H1 (cell line): ENCODE results near the gene GNG7. TPM values are rescaled to one million over a fixed set of nuclear protein-coding genes. Genes with fewer than 3 reads are reported as not detected.

Experiments used
- ATF2 ChIP-seq: IDR thresholded peaks from 2 replicates; pipeline ENCODE4 v1.6.1; 2012; ENCODE audit warnings: low read length, inconsistent platforms
- CBX5 ChIP-seq: fragments of 300-800, 300-1000 bp; sonication (generic); IDR thresholded peaks from 2 replicates; pipeline ENCODE4 v1.7.1; 2016; ENCODE audit warnings: antibody characterized with exemption, low read length, low read depth
- CEBPB ChIP-seq: IDR thresholded peaks from 2 replicates; pipeline ENCODE4 v1.6.1; 2012; ENCODE audit warnings: low read depth, low read length
- CHD1 ChIP-seq: IDR thresholded peaks from 2 replicates; pipeline ENCODE4 v1.6.1; 2012; ENCODE audit warnings: low read depth, low read length, improper control_type of control experiment
- E2F6 ChIP-seq: IDR thresholded peaks from 2 replicates; pipeline ENCODE4 v1.6.1; 2012; ENCODE audit warnings: inconsistent platforms
- FOSL1 ChIP-seq: IDR thresholded peaks from 2 replicates; pipeline ENCODE4 v1.6.1; 2011; ENCODE audit warnings: mild to moderate bottlenecking, low read depth, low read length, moderate library complexity; ENCODE audit not compliant: insufficient read depth
- GABPA ChIP-seq: IDR thresholded peaks from 2 replicates; pipeline ENCODE4 v1.6.1; 2011; ENCODE audit warnings: mild to moderate bottlenecking, low read length, moderate library complexity, borderline replicate concordance; ENCODE audit not compliant: insufficient read depth
- JUN ChIP-seq: IDR thresholded peaks from 2 replicates; pipeline ENCODE4 v1.6.1; 2011; ENCODE audit warnings: low read depth, mild to moderate bottlenecking, improper control_type of control experiment, low read length
- MAFK ChIP-seq: IDR thresholded peaks from 2 replicates; pipeline ENCODE4 v1.6.1; 2012; ENCODE audit warnings: low read depth, mild to moderate bottlenecking, improper control_type of control experiment, low read length
- MAX ChIP-seq: IDR thresholded peaks from 2 replicates; pipeline ENCODE4 v1.6.1; 2012; ENCODE audit warnings: inconsistent platforms
- POLR2A ChIP-seq, 2 experiments: IDR thresholded peaks; 1 replicate in 1 of 2; 2 replicates in 1 of 2; pipeline ENCODE4 v1.6.1; 2011; ENCODE audit warnings: low read depth in 2 of 2, low read length in 2 of 2, mild to moderate bottlenecking in 2 of 2; ENCODE audit errors: control extremely low read depth in 1 of 2
- POLR2AphosphoS5 ChIP-seq: IDR thresholded peaks from 2 replicates; pipeline ENCODE4 v1.6.1; 2011; ENCODE audit warnings: low read depth, low read length
- RAD21 ChIP-seq, 2 experiments: IDR thresholded peaks in 1 of 2; conservative IDR thresholded peaks in 1 of 2; 2 replicates each; pipeline ENCODE4 v1.6.1; 2011; ENCODE audit warnings: low read depth in 2 of 2, low read length in 2 of 2, improper control_type of control experiment in 1 of 2, inconsistent platforms in 1 of 2, mild to moderate bottlenecking in 1 of 2, moderate library complexity in 1 of 2
- RBBP5 ChIP-seq: IDR thresholded peaks from 2 replicates; pipeline ENCODE4 v1.7.1; 2012; ENCODE audit warnings: low read depth, mild to moderate bottlenecking, inconsistent platforms, low read length, moderate library complexity, borderline replicate concordance
- RFX5 ChIP-seq: IDR thresholded peaks from 2 replicates; pipeline ENCODE4 v1.6.1; 2011; ENCODE audit warnings: low read depth, low read length, improper control_type of control experiment, borderline replicate concordance
- SIN3A ChIP-seq, 2 experiments: IDR thresholded peaks in 1 of 2; conservative IDR thresholded peaks in 1 of 2; 2 replicates each; pipeline ENCODE4 v1.6.1; 2011 to 2012; ENCODE audit warnings: low read length in 2 of 2, improper control_type of control experiment in 1 of 2, low read depth in 1 of 2, mild to moderate bottlenecking in 1 of 2
- SIRT6 ChIP-seq: IDR thresholded peaks from one replicate; pipeline ENCODE4 v1.7.1; 2012; ENCODE audit warnings: low read length, inconsistent platforms
- SIX5 ChIP-seq: IDR thresholded peaks from 2 replicates; pipeline ENCODE4 v1.6.1; 2011; ENCODE audit warnings: mild to moderate bottlenecking, low read depth, low read length
- TAF7 ChIP-seq: optimal IDR thresholded peaks from 2 replicates; pipeline ENCODE3; 2011; ENCODE audit warnings: low read depth, mild to moderate bottlenecking, inconsistent platforms, low read length, moderate library complexity, borderline replicate concordance
- TBP ChIP-seq: IDR thresholded peaks from 2 replicates; pipeline ENCODE4 v1.6.1; 2011; ENCODE audit warnings: low read depth, low read length, improper control_type of control experiment
- TEAD4 ChIP-seq: IDR thresholded peaks from 2 replicates; pipeline ENCODE4 v1.6.1; 2012; ENCODE audit warnings: low read depth, low read length, inconsistent platforms, mixed read lengths
- USF2 ChIP-seq: IDR thresholded peaks from 2 replicates; pipeline ENCODE4 v1.6.1; 2011; ENCODE audit warnings: low read length, improper control_type of control experiment
- polyA plus RNA-seq, 7 experiments: library from polyadenylated mRNA; depleted of rRNA in 3 of 7; stranded (reverse) in 5 of 7; unstranded in 2 of 7; fragments of >200 nt in 5 of 7; fragments of 200-250 nt in 2 of 7; gene quantifications; 1 replicate in 5 of 7; 2 replicates in 1 of 7; 4 replicates in 1 of 7; pipeline versions ENCODE4 v1.2.1 to v1.2.3, GENCODE V29; 2011 to 2013; ENCODE audit warnings: missing spikeins in 2 of 7, mixed read lengths in 2 of 7
- total RNA-seq: library from RNA; stranded (reverse); fragmentation: NEBNext Ultra II Directional; extraction: Animal tissue kit (Norgen Biotek cat#: 25700); gene quantifications from 2 replicates; pipeline ENCODE4 v1.2.1, GENCODE V29; 2021

GNG7 gene
- total and polyA plus RNA-seq, 2 of the 8 experiments (the other 6 are each of a cell fraction or from before 2014, with no cell fraction given) = 2.8 to 7.8 TPM

GRCh38 chr19:2648528-2648937 lies 54.0 kb downstream of the GNG7 start (continued):
- TF ChIP-seq CEBPB = no peak
- TF ChIP-seq ATF2 = 0 out of 2 replicates have a peak, but pooled peaks have one; percentile 57
- TF ChIP-seq JUN = no peak
- TF ChIP-seq SIRT6 = no peak
- TF ChIP-seq MAX = peak; percentile 37; the same call in 1 of the 2 replicates
- TF ChIP-seq FOSL1 = no peak
- TF ChIP-seq CBX5 = no peak
- no peak for TF ChIP-seq E2F6
- no peak for TF ChIP-seq SIX5
- TF ChIP-seq TBP = no peak
- no peak for TF ChIP-seq RBBP5
- TF ChIP-seq MAFK = no peak
- TF ChIP-seq SIN3A (conservative IDR thresholded peaks at IDR 0.05 in 1 of 2, IDR thresholded peaks at IDR 0.05 in 1 of 2; ENCODE audit: low read depth in 1 of 2, low read length in 2 of 2) = no peak
- no peak for TF ChIP-seq TAF7
- TF ChIP-seq TEAD4 = peak; percentile 71; the same call in 1 of the 2 replicates
- TF ChIP-seq GABPA = peak; percentile 34; the same call in 1 of the 2 replicates
- no peak for TF ChIP-seq USF2
- peak; percentile 99 for TF ChIP-seq RAD21 (IDR thresholded peaks at IDR 0.05 in 1 of 2, conservative IDR thresholded peaks at IDR 0.05 in 1 of 2; ENCODE audit: low read depth in 2 of 2, low read length in 2 of 2)
- no peak for TF ChIP-seq POLR2A (IDR thresholded peaks at IDR 0.05; ENCODE audit: control extremely low read depth in 1 of 2, low read depth in 2 of 2, low read length in 2 of 2)
- TF ChIP-seq CHD1 = no peak
- TF ChIP-seq RFX5 = no peak
- TF ChIP-seq POLR2AphosphoS5 = no peak
